Breast epithelium (tissue), 4 donors: Measurements from ENCODE around the gene SF1. TPM values are rescaled to one million over a fixed set of nuclear protein-coding genes. Genes with fewer than 3 reads are reported as not detected.

Source experiments
- DNase-seq, 2 donors: peaks; one replicate each; pipeline ENCODE4 v3.0.0-alpha.2; 2019; ENCODE audit warnings: low spot score in 2 of 2
- H3K27ac ChIP-seq, 2 donors: fragments of 200-600 bp; sonication (generic) in 1 of 2; one replicate each; pipeline ENCODE4 v1.5.1; 2016 to 2019; ENCODE audit warnings: mild to moderate bottlenecking in 1 of 2
- H3K27me3 ChIP-seq, 2 donors: fragments of 200-600 bp; sonication (generic) in 1 of 2; one replicate each; pipeline versions ENCODE4 v1.5.1 to v1.6.0; 2017 to 2019; ENCODE audit warnings: control low read depth in 1 of 2, mild to moderate bottlenecking in 1 of 2
- H3K36me3 ChIP-seq: fragments of 200-600 bp; one replicate; pipeline ENCODE4 v1.5.1; 2019
- H3K4me1 ChIP-seq, 2 donors: fragments of 200-600 bp; sonication (generic); one replicate each; pipeline ENCODE4 v1.5.1; 2016 to 2019; ENCODE audit warnings: control low read depth in 1 of 2
- H3K4me3 ChIP-seq, 3 donors: fragments of 200-600 bp; sonication (generic); 1 replicate in 2 of 3; 2 replicates in 1 of 3; pipeline ENCODE4 v1.5.1; 2016 to 2019; ENCODE audit warnings: mild to moderate bottlenecking in 3 of 3, moderate library complexity in 2 of 3
- H3K9me3 ChIP-seq, 2 donors: fragments of 200-600 bp; sonication (generic) in 1 of 2; one replicate each; pipeline ENCODE4 v1.5.1; 2016 to 2019; ENCODE audit warnings: control low read depth in 1 of 2
- POLR2A ChIP-seq: fragments of 450-650 bp; IDR thresholded peaks from one replicate; pipeline ENCODE4 v1.6.1; 2016; ENCODE audit warnings: antibody characterized with exemption, mild to moderate bottlenecking, moderate library complexity
- POLR2AphosphoS5 ChIP-seq, 3 donors: sonication (generic); formaldehyde crosslinking; IDR thresholded peaks; one replicate each; pipeline ENCODE4 v1.6.1; 2017; ENCODE audit warnings: antibody characterized with exemption in 3 of 3
- intact Hi-C: fragments of 100-400 bp; cut with DNase I; formaldehyde crosslinking; loops from one replicate; pipeline ENCODE4 v1.15.1; 2023; ENCODE audit warnings: low total_unique reads
- total RNA-seq, 3 donors: library from RNA; depleted of rRNA; stranded (reverse); fragments of >200 nt; gene quantifications; one replicate each; pipeline ENCODE4 v1.1.0, GENCODE V29; 2016
- TF ChIP-seq, protein P1 (sequence below), 3 donors: fragments of 450-650 bp; IDR thresholded peaks; one replicate each; pipeline ENCODE4 v1.5.1; 2016 to 2017; ENCODE audit warnings: antibody characterized with exemption in 3 of 3, mild to moderate bottlenecking in 3 of 3, moderate library complexity in 3 of 3

Gene SF1
- total RNA-seq, 3 donors from 2014 or later: 264 to 293 (median 277) TPM

DNA sequence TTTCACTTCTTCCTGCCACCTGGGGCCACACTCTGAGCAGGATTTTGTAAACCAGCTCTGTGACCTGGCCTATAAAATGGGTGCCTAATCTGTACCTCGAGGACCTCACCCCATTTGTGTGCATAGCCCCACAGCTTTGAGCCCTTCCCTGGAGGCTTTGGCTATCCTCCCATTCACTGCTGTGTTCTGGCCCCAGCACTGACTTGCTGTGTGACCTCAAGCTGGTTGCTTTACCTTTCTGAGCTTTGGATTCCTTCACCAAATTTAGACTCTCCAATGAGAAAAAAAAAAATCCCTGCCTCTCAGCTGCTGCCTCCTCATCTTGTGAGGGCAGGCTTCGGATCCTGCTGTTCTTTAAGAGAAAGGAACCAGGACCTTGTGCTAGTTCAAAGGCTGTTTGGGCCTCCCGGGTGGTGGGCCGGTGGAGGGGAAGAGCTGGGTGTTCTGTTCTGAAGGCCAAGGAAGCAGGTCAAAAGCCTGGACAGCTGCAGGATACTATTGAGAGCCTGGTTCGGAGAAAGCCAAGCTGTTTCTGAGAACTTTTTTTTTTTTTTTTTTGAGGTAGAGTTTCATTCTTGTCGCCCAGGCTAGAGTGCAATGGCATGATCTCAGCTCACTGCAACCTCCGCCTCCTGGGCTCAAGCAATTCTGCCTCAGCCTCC, 17.5 kb downstream of the SF1 start:
- H3K9me3 ChIP-seq: no peaks in the 10 kb centered on the region
- peaks cover 9% of the 10 kb centered on the region for H3K36me3 ChIP-seq
- no peak overlapping the region for H3K4me3 ChIP-seq
- H3K27me3 ChIP-seq: no peaks in the 10 kb centered on the region
- peak overlapping the region in 1 of 2 donors; percentile 69 for H3K27ac ChIP-seq
- peaks cover 6 to 14% of the 10 kb centered on the region in 2 donors for H3K4me1 ChIP-seq
- intact Hi-C loops: no loop called here
- peak in 1 of 2 donors; percentile 9 for DNase-seq
- TF ChIP-seq POLR2A (no peak), POLR2AphosphoS5 (IDR thresholded peaks at IDR 0.05) (no peak)
- TF ChIP-seq, protein P1, sequence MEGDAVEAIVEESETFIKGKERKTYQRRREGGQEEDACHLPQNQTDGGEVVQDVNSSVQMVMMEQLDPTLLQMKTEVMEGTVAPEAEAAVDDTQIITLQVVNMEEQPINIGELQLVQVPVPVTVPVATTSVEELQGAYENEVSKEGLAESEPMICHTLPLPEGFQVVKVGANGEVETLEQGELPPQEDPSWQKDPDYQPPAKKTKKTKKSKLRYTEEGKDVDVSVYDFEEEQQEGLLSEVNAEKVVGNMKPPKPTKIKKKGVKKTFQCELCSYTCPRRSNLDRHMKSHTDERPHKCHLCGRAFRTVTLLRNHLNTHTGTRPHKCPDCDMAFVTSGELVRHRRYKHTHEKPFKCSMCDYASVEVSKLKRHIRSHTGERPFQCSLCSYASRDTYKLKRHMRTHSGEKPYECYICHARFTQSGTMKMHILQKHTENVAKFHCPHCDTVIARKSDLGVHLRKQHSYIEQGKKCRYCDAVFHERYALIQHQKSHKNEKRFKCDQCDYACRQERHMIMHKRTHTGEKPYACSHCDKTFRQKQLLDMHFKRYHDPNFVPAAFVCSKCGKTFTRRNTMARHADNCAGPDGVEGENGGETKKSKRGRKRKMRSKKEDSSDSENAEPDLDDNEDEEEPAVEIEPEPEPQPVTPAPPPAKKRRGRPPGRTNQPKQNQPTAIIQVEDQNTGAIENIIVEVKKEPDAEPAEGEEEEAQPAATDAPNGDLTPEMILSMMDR (IDR thresholded peaks at IDR 0.05): no peak

DNA sequence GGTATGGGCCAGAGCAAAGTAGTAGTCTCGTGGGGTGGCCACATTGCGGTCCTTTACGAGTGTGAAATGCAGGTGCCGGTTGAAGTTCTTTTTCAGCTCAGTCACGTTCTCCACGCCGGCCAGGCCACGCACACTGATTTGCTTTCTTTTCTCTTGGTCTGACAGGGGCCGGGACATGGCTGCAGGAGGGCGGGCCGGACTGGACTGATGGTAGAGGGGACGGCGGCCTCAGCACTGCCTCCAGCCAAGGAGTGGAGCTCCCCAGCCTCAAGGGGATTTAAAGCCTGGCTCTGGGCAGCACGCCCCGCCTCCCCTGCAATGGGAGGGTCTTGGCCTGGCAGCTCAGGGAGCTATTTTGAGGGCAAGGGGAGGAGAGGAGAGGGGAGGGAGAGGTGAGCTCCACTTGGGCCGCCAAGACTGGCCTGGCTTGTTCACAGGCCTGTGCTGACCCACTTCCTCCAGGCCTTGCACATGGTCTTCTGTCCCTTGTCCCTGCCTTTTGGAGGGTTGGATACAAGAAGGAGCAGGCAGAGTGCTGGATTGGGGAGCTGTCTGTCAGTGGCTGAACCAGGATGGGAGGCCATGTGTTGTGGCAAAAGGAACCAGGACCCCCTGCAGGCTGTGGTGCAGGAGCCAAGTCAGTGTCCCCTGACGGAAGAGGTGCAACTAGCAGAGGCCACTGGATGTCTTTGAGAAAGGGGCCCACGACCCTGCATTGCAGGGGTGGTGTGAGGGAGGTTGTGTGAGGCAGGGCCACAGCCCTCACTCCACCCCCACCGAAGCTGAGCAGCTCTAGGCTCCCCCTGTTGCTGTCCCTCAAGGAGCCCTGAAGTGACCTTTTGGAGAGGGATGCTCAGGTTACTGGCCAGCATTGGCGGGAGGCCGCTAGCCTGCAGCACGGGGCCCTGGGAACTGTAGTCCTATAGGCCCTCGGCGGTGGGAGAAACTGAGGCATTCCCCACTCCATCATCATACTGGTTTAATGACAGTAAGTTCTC, 18.3 kb downstream of the SF1 start, which contains the start of gene PYGM:
Gene PYGM, minus strand, starts transcription at position 253 of the 998 bp plus-strand sequence. Its CDS starts 76 bp downstream, at position 177.
- Histone ChIP-seq H3K27ac (peak within 1 kb of the TSS in 1 of 2 donors; percentile 69), H3K36me3 (peaks cover under 1% of the 10 kb centered on the region), H3K27me3 (no peaks in the 10 kb centered on the region), H3K4me3 (peak within 1 kb of the TSS in 2 of 3 donors; percentile 21 to 35), H3K9me3 (no peaks in the 10 kb centered on the region), H3K4me1 (peaks cover 6 to 14% of the 10 kb centered on the region in 2 donors)
- TF ChIP-seq POLR2A: no peak
- peak in 1 of 3 donors; percentile 24 for TF ChIP-seq POLR2AphosphoS5 (IDR thresholded peaks at IDR 0.05)
- intact Hi-C loops: no loop called here
- DNase-seq: peak in 1 of 2 donors; percentile 51

DNA sequence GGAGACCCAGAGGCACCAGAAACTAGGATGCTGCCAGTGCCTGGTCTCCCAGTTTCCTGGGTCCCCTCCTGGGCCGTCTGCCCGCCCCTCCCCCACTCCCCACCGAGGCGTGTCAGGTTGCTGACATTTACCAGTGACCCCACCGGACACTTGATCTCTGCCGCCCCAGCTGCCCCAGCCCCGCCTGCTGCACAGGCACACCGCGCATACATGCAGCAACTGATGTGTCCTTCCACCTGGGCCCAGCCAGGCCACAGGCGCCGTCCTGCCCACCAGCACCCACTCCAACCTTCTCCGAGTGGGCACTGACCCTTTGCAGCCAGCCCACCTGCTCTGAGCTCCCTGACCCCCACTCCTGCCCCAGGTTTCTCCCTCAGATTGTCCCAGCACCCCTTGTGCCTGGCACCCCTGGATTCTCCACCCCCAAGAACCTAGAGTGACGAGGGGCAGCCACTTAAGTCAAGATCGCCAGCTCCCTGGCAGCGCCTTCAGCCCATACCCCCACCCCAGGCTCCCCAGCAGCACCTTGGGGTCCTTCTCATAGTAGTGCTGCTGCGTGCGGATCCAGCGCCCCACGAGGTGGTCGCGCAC, 19.1 kb downstream of the SF1 start:
- H3K4me3 ChIP-seq: peak overlapping the region in 2 of 3 donors; percentile 21 to 35
- no peaks in the 10 kb centered on the region for H3K9me3 ChIP-seq
- no peaks in the 10 kb centered on the region for H3K27me3 ChIP-seq
- H3K27ac ChIP-seq: peak overlapping the region in 1 of 2 donors; percentile 69
- no peaks in the 10 kb centered on the region for H3K36me3 ChIP-seq
- intact Hi-C loops: no loop called here
- DNase-seq: peak in 1 of 2 donors; percentile 49
- H3K4me1 ChIP-seq: peaks cover 6 to 14% of the 10 kb centered on the region in 2 donors
- TF ChIP-seq POLR2A: no peak
- TF ChIP-seq, protein P1 (IDR thresholded peaks at IDR 0.05): no peak

DNA sequence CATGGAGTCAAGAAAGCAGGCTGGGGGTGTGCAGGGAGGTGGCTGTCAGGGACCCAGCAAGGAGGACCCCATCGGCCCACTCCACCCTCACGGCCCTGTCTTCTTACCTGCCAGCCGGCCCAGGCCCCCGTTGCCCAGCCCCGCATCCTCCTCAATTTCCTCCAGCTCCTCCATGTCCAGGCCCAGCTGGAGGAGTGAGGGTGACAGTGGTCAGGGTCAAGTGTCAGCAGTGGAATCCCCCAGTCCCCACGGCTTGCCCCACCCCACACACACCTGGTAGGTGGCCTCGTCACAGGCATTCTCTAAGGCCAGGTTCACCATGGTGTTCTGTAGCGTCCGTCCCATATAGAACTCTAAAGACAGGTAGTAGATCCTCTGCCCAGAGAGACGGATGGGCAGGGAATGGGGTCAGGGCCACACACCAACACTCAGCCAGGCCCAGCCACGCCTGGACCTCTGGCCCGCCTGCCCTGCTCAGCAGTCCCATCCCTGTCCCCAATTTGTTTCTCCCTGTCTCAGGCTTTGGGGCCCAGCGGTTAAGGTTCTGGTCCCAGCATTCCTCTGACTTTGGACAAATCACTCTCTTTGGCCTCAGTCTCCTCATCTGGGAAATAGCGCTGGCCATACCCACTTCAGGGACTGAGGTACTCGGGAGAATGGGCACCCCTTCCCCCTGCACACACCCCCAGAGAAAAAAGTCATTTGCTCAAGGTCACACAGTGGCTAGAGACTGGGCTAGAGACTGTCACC, 19.8 kb downstream of the SF1 start:
- no peaks in the 10 kb centered on the region for H3K36me3 ChIP-seq
- DNase-seq: peak in 1 of 2 donors; percentile 34
- H3K27ac ChIP-seq: no peak overlapping the region
- no peaks in the 10 kb centered on the region for H3K9me3 ChIP-seq
- intact Hi-C loops: no loop called here
- peaks cover 2 to 9% of the 10 kb centered on the region in 2 donors for H3K4me1 ChIP-seq
- no peaks in the 10 kb centered on the region for H3K27me3 ChIP-seq
- H3K4me3 ChIP-seq: no peak overlapping the region
- TF ChIP-seq POLR2AphosphoS5 (IDR thresholded peaks at IDR 0.05) (no peak), POLR2A (no peak)
- TF ChIP-seq, protein P1 (IDR thresholded peaks at IDR 0.05): no peak
